ENCODE data around the gene KRABD2.
"Not testable (repeated sequence)": the region's sequence is repeated elsewhere in the genome, so short reads cannot be mapped to it uniquely, and the experiment has no call there.

Gene KRABD2

GRCh38 chr17:8350339-8350738 is 26.2 kb downstream of the KRABD2 start:
- Histone ChIP-seq H3K4me1 (ENCODE audit: control insufficient read depth, insufficient read depth, low read length) (no peaks in the 10 kb centered on the region), H4K20me1 (ENCODE audit: control insufficient read depth, insufficient read depth) (no peaks in the 10 kb centered on the region), H3K27ac (ENCODE audit: control insufficient read depth, insufficient read depth) (no peak overlapping the region), H3K79me2 (ENCODE audit: control insufficient read depth, insufficient read depth, low read length) (no peaks in the 10 kb centered on the region), H3K4me3 (no peak overlapping the region), H3K9ac (ENCODE audit: control insufficient read depth, insufficient read depth, low read length) (no peak overlapping the region), H2AFZ (ENCODE audit: control insufficient read depth, low read depth, low read length) (no peak overlapping the region), H3K36me3 (ENCODE audit: control insufficient read depth in 2 of 2, insufficient read depth in 2 of 2, low read length in 1 of 2) (no peaks in the 10 kb centered on the region), H3K9me3 (replicated peaks; ENCODE audit: control insufficient read depth, insufficient read depth, low read length) (no peaks in the 10 kb centered on the region), H3K27me3 (replicated peaks in 1 of 2; ENCODE audit: control insufficient read depth in 2 of 2, insufficient read depth in 2 of 2, low read length in 1 of 2) (0 out of 4 replicates have a peak, but pooled peaks cover 0 to 2% of the 10 kb centered on the region in 2 experiments), H3K4me2 (ENCODE audit: control insufficient read depth, insufficient read depth) (no peak overlapping the region)
- CTCF ChIA-PET = no interaction called here
- RAD21 ChIA-PET (ENCODE audit: unreplicated experiment) = no interaction called here
- no peak for TF ChIP-seq CEBPZ (IDR thresholded peaks at IDR 0.05; ENCODE audit: low read depth, low read length)
- TF ChIP-seq CREM (IDR thresholded peaks at IDR 0.05; ENCODE audit: low read depth) = no peak
- no peak for TF ChIP-seq SP1 (IDR thresholded peaks at IDR 0.05; ENCODE audit: low read depth, low read length)
- no peak for TF ChIP-seq KLF5 (IDR thresholded peaks at IDR 0.05; ENCODE audit: partially characterized antibody)
- TF ChIP-seq NR2C1 (IDR thresholded peaks at IDR 0.05) = no peak
- no peak for TF ChIP-seq BCL11A (IDR thresholded peaks at IDR 0.05; ENCODE audit: low read depth, low read length)
- TF ChIP-seq ZNF274 (IDR thresholded peaks at IDR 0.05; ENCODE audit: insufficient read depth, insufficient read length) = no peak
- TF ChIP-seq YY1 (IDR thresholded peaks at IDR 0.05; ENCODE audit: low read depth, low read length) = no peak
- no peak for TF ChIP-seq STAT1 (conservative IDR thresholded peaks at IDR 0.05)
- no peak for TF ChIP-seq NKRF (conservative IDR thresholded peaks at IDR 0.05)
- TF ChIP-seq RAD21 (IDR thresholded peaks at IDR 0.05; ENCODE audit: insufficient read depth, low read depth, low read length) = no peak
- ATAC-seq (no peak), FAIRE-seq (no peak), DNase-seq (ENCODE audit: low read depth, low spot score) (no peak)
- POLR2A ChIA-PET = no interaction called here
- no TSS peak for BruUV-seq (replicated peaks)
- WGBS (ENCODE audit: insufficient coverage, insufficient replicate concordance, low lambda C conversion rate, missing lambda C conversion rate) = 54% methylated on average over 7 of the region's 7 CpGs
- SMC1A ChIA-PET (ENCODE audit: uncharacterized antibody, unreplicated experiment) = no interaction called here
- in situ Hi-C loops (cut with MboI) = no loop called here
- intact Hi-C loops (cut with micrococcal nuclease; ENCODE audit: unreplicated experiment) = no loop called here

GRCh38 chr17:8347001-8347400 is 29.5 kb downstream of the KRABD2 start:
- DNase-seq (ENCODE audit: low read depth, low spot score); H3K27ac ChIP-seq (ENCODE audit: control insufficient read depth, insufficient read depth); SMC1A ChIA-PET (ENCODE audit: uncharacterized antibody, unreplicated experiment); H3K9ac ChIP-seq (ENCODE audit: control insufficient read depth, insufficient read depth, low read length); H3K27me3 ChIP-seq (replicated peaks in 1 of 2; ENCODE audit: control insufficient read depth in 2 of 2, insufficient read depth in 2 of 2, low read length in 1 of 2); FAIRE-seq; CTCF ChIA-PET; BruUV-seq (replicated peaks); H3K9me3 ChIP-seq (replicated peaks; ENCODE audit: control insufficient read depth, insufficient read depth, low read length); POLR2A ChIA-PET; in situ Hi-C loops (cut with MboI); H3K36me3 ChIP-seq (ENCODE audit: control insufficient read depth in 2 of 2, insufficient read depth in 2 of 2, low read length in 1 of 2); H4K20me1 ChIP-seq (ENCODE audit: control insufficient read depth, insufficient read depth); intact Hi-C loops (cut with micrococcal nuclease; ENCODE audit: unreplicated experiment); ATAC-seq; H3K4me2 ChIP-seq (ENCODE audit: control insufficient read depth, insufficient read depth); H3K4me3 ChIP-seq; H2AFZ ChIP-seq (ENCODE audit: control insufficient read depth, low read depth, low read length); H3K4me1 ChIP-seq (ENCODE audit: control insufficient read depth, insufficient read depth, low read length); RAD21 ChIA-PET (ENCODE audit: unreplicated experiment); H3K79me2 ChIP-seq (ENCODE audit: control insufficient read depth, insufficient read depth, low read length): not testable (repeated sequence)
- 69% methylated on average over 23 of the region's 25 CpGs for WGBS (ENCODE audit: insufficient coverage, insufficient replicate concordance, low lambda C conversion rate, missing lambda C conversion rate)

All from GM12878 (cell line).